SK-N-SH (cell line): ENCODE results near the gene NAA20. TPM values are rescaled to one million over a fixed set of nuclear protein-coding genes. Genes with fewer than 3 reads are reported as not detected.

Source experiments
- CTCF ChIA-PET: fragments of 300-600, 350-600 bp; formaldehyde crosslinking; extraction: SDS; loops from one replicate; lab custom pipeline; 2021; lab: Yijun Ruan, JAX
- POLR2A ChIA-PET: fragments of 350-600 bp; sonication (Branson Sonifier 250); formaldehyde crosslinking; extraction: SDS; loops from one replicate; lab custom pipeline; 2020; ENCODE audit warnings: antibody characterized with exemption, inconsistent platforms; lab: Yijun Ruan, JAX
- DNase-seq: peaks from one replicate; pipeline ENCODE4 v3.0.0; 2012
- H2AFZ ChIP-seq: fragments of 200-600 bp; sonication (generic); 2 replicates; pipeline ENCODE4 v1.8.1; 2016; ENCODE audit warnings: antibody characterized with exemption, mild to moderate bottlenecking, low read depth
- H3F3A ChIP-seq: fragments of 200-600 bp; sonication (generic); replicated peaks from 2 replicates; pipeline ENCODE3; 2016; ENCODE audit warnings: antibody characterized with exemption, mild to moderate bottlenecking; ENCODE audit not compliant: insufficient read depth
- H3K27ac ChIP-seq, 2 experiments: fragments of 200-500 bp in 1 of 2; fragments of 200-600 bp in 1 of 2; sonication (Bioruptor generic) in 1 of 2; sonication (generic), shearing (Covaris generic) in 1 of 2; 2 replicates each; pipeline versions ENCODE4 v1.5.1 to v1.6.1; 2014 to 2016; ENCODE audit warnings: low read depth in 2 of 2, inconsistent platforms in 1 of 2, low read length in 1 of 2, mild to moderate bottlenecking in 1 of 2, mixed read lengths in 1 of 2
- H3K27me3 ChIP-seq: fragments of 200-600 bp; sonication (generic), shearing (Covaris generic); 2 replicates; pipeline ENCODE4 v1.6.1; 2016; ENCODE audit warnings: mixed run types; ENCODE audit not compliant: insufficient read depth
- H3K36me3 ChIP-seq, 2 experiments: fragments of 200-500 bp in 1 of 2; fragments of 200-600 bp in 1 of 2; sonication (Bioruptor generic) in 1 of 2; sonication (generic) in 1 of 2; replicated peaks in 1 of 2; 2 replicates each; pipeline versions ENCODE3 to v1.5.1; 2014 to 2016; ENCODE audit warnings: low read length in 1 of 2, mild to moderate bottlenecking in 1 of 2; ENCODE audit not compliant: insufficient read depth in 2 of 2, control insufficient read depth in 1 of 2
- H3K4me1 ChIP-seq, 2 experiments: fragments of 200-500 bp in 1 of 2; fragments of 200-600 bp in 1 of 2; sonication (Bioruptor generic) in 1 of 2; sonication (generic), shearing (Covaris generic) in 1 of 2; 2 replicates each; pipeline versions ENCODE4 v1.5.1 to v1.6.1; 2014 to 2016; ENCODE audit warnings: low read depth in 1 of 2, low read length in 1 of 2, mixed run types in 1 of 2; ENCODE audit not compliant: insufficient read depth in 2 of 2, control insufficient read depth in 1 of 2
- H3K4me2 ChIP-seq: fragments of 200-600 bp; sonication (generic), shearing (Covaris generic); 2 replicates; pipeline ENCODE4 v1.6.1; 2017; ENCODE audit warnings: mixed run types
- H3K4me3 ChIP-seq, 2 experiments: fragments of 200-500 bp in 1 of 2; fragments of 200-600 bp in 1 of 2; sonication (Bioruptor generic) in 1 of 2; sonication (generic), shearing (Covaris generic) in 1 of 2; 2 replicates each; pipeline versions ENCODE4 v1.5.1 to v1.8.1; 2014 to 2016; ENCODE audit warnings: low read depth in 2 of 2, inconsistent platforms in 1 of 2, low read length in 1 of 2, mild to moderate bottlenecking in 1 of 2, mixed read lengths in 1 of 2, moderate library complexity in 1 of 2
- H3K79me2 ChIP-seq: fragments of 200-600 bp; sonication (generic); 2 replicates; pipeline ENCODE4 v1.8.1; 2017; ENCODE audit warnings: mild to moderate bottlenecking; ENCODE audit not compliant: insufficient read depth
- H3K9ac ChIP-seq: fragments of 200-600 bp; sonication (generic); 2 replicates; pipeline ENCODE4 v1.6.1; 2017; ENCODE audit warnings: mixed run types
- H3K9me2 ChIP-seq: fragments of 200-600 bp; sonication (generic); 2 replicates; pipeline ENCODE4 v1.6.1; 2017; ENCODE audit warnings: mixed run types
- H3K9me3 ChIP-seq: fragments of 200-600 bp; sonication (generic); 2 replicates; pipeline ENCODE4 v1.6.1; 2017; ENCODE audit warnings: mixed run types, mild to moderate bottlenecking, moderate library complexity
- H4K20me1 ChIP-seq: fragments of 200-600 bp; sonication (generic); 2 replicates; pipeline ENCODE4 v1.6.1; 2017; ENCODE audit warnings: mild to moderate bottlenecking, mixed run types; ENCODE audit not compliant: insufficient read depth
- CHD2 ChIP-seq: fragments of 150-350 bp; IDR thresholded peaks from 2 replicates; pipeline ENCODE4 v1.6.1; 2018; ENCODE audit warnings: low read length; ENCODE audit not compliant: partially characterized antibody
- CTCF ChIP-seq: fragments of 200-600 bp; sonication (generic); IDR thresholded peaks from 2 replicates; pipeline ENCODE4 v1.6.1; 2017; ENCODE audit warnings: antibody characterized with exemption, mild to moderate bottlenecking, moderate library complexity
- ELF1 ChIP-seq: IDR thresholded peaks from 2 replicates; pipeline ENCODE4 v1.4.0; 2012
- EZH2phosphoT487 ChIP-seq: fragments of 200-600 bp; sonication (generic); IDR thresholded peaks from 2 replicates; pipeline ENCODE4 v1.6.1; 2017; ENCODE audit warnings: low read depth, mixed run types, mild to moderate bottlenecking, antibody characterized with exemption, moderate library complexity, borderline replicate concordance
- FOSL2 ChIP-seq: IDR thresholded peaks from 2 replicates; pipeline ENCODE4 v1.4.0; 2012; ENCODE audit warnings: low read depth, mild to moderate bottlenecking, moderate library complexity, borderline replicate concordance
- GABPA ChIP-seq: IDR thresholded peaks from 2 replicates; pipeline ENCODE4 v1.4.0; 2012; ENCODE audit warnings: low read depth, mild to moderate bottlenecking
- MEF2A ChIP-seq: IDR thresholded peaks from 2 replicates; pipeline ENCODE4 v1.4.0; 2012; ENCODE audit warnings: low read depth, borderline replicate concordance
- NFIC ChIP-seq: IDR thresholded peaks from 2 replicates; pipeline ENCODE4 v1.4.0; 2012; ENCODE audit warnings: borderline replicate concordance
- NRF1 ChIP-seq: IDR thresholded peaks from 2 replicates; pipeline ENCODE4 v1.6.1; 2012; ENCODE audit warnings: low read depth, mild to moderate bottlenecking, low read length
- SMC3 ChIP-seq: IDR thresholded peaks from 2 replicates; pipeline ENCODE4 v1.6.1; 2012; ENCODE audit warnings: low read depth, low read length, improper control_type of control experiment
- TCF12 ChIP-seq: IDR thresholded peaks from 2 replicates; pipeline ENCODE4 v1.4.0; 2012
- WGBS: methylation state at CpG from one replicate; pipeline ENCODE4 v1.1.6; 2017; ENCODE audit warnings: low lambda C conversion rate; 5-methylcytosine and 5-hydroxymethylcytosine counted together
- polyA plus RNA-seq, 3 experiments: library from polyadenylated mRNA; depleted of rRNA; stranded (reverse); fragments of >200 nt; gene quantifications; 2 replicates each; pipeline ENCODE4 v1.2.3, GENCODE V29; 2012

Gene NAA20
- polyA plus RNA-seq, 1 of the 3 experiments (the other 2 are of a cell fraction): 85.0 TPM

DNA sequence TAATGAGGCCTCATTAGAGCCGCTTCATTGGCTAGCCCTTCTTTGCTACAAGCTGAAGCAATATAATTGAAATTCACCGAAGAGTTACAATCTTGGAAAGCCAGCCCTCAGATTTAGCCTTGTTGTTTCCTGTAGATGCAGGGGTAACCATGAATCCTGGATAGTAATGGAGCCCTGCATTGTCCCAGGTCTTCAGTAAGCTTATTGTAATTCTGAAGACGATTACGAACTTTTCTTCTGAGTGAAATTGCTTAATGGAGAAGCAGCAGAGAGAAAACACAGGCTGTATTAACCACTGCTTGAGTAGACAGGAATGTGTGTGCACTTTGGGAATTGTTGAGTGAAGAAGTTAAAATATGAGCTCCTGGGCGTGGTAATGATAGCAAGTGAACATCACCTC is 26.3 kb upstream of the NAA20 start:
- TF ChIP-seq ELF1 (no peak), FOSL2 (no peak), NFIC (no peak)
- ChIA-PET CTCF (interaction anchor here (1.0 to 2.4 kb wide), 3 partner anchors 14 to 298 kb away, joined by 3 to 6 read pairs (median 4); no protein-coding TSS in a partner anchor), POLR2A (no interaction called here)
- Histone ChIP-seq H3K9me2 (no peaks in the 10 kb centered on the region), H3K27me3 (no peaks in the 10 kb centered on the region), H3K4me2 (no peak overlapping the region), H3K9ac (no peak overlapping the region), H3K4me3 (no peak overlapping the region), H3K9me3 (no peaks in the 10 kb centered on the region), H3K36me3 (no peaks in the 10 kb centered on the region), H4K20me1 (no peaks in the 10 kb centered on the region), H3F3A (peaks cover 41% of the 10 kb centered on the region), H3K4me1 (peaks cover 31 to 50% of the 10 kb centered on the region in 2 experiments), H3K27ac (peak overlapping the region in 1 of 2 experiments; percentile 99; a peak in 2 of 4 replicates), H2AFZ (no peak overlapping the region), H3K79me2 (peaks cover 17% of the 10 kb centered on the region; the same call in 1 of the 2 replicates)
- DNase-seq: no peak
- 97% methylated on average over 5 of the region's 5 CpGs for WGBS

DNA sequence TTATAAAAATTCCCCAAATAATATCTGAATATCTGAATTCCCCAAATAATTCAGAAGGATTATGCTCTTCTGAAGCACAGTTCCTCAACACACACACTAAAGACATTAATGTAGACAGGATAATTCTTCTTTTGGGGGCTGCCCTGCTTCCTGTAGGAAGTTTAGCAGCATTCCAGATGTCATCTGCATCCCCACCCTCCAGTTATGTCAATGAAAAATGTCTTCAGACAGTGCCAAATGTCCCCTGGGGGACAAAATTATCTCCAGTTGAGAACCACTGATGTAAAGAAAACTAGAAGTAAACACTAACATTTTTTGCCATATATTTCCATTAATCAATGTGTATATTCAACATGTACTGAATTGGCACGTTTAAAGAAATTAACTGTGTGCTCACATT is 25.9 kb upstream of the NAA20 start:
- Histone ChIP-seq H3K27ac (peak overlapping the region in 1 of 2 experiments; percentile 99; a peak in 3 of 4 replicates), H3K4me3 (no peak overlapping the region), H3K79me2 (peaks cover 17% of the 10 kb centered on the region; the same call in 1 of the 2 replicates), H3K27me3 (no peaks in the 10 kb centered on the region), H2AFZ (no peak overlapping the region), H3F3A (peaks cover 41% of the 10 kb centered on the region), H3K36me3 (no peaks in the 10 kb centered on the region), H4K20me1 (no peaks in the 10 kb centered on the region), H3K9me2 (no peaks in the 10 kb centered on the region), H3K9ac (no peak overlapping the region; the same call in 1 of the 2 replicates), H3K4me2 (no peak overlapping the region), H3K4me1 (peaks cover 31 to 48% of the 10 kb centered on the region in 2 experiments), H3K9me3 (no peaks in the 10 kb centered on the region)
- 75% methylated on average over 1 of the region's 1 CpG for WGBS
- no peak for TF ChIP-seq TCF12
- no peak for TF ChIP-seq GABPA
- TF ChIP-seq NRF1: no peak
- TF ChIP-seq EZH2phosphoT487: no peak
- TF ChIP-seq FOSL2: no peak
- no peak for TF ChIP-seq SMC3
- no peak for TF ChIP-seq MEF2A
- no peak for TF ChIP-seq CHD2
- no peak for TF ChIP-seq CTCF
- ChIA-PET CTCF (interaction anchor here (1.0 to 2.4 kb wide), 4 partner anchors 9 to 298 kb away, joined by 3 to 6 read pairs (median 4); no protein-coding TSS in a partner anchor), POLR2A (no interaction called here)
- no peak for DNase-seq
